Mucosa of stomach (tissue), 1 donor: ENCODE measurements around the gene ATP1A2.
A peak's percentile ranks its signal among the peaks of the same experiment; 100 is the strongest.

Experiments used
- H3K27me3 ChIP-seq: one replicate; pipeline ENCODE4 v1.7.0; 2013; ENCODE audit warnings: mild to moderate bottlenecking, low read length; ENCODE audit not compliant: control insufficient read depth, insufficient read depth
- H3K36me3 ChIP-seq: one replicate; pipeline ENCODE4 v1.7.0; 2013; ENCODE audit warnings: low read length; ENCODE audit not compliant: control insufficient read depth, insufficient read depth
- H3K4me1 ChIP-seq: one replicate; pipeline ENCODE4 v1.7.0; 2013; ENCODE audit warnings: mild to moderate bottlenecking, low read length; ENCODE audit not compliant: control insufficient read depth, insufficient read depth
- H3K4me3 ChIP-seq: one replicate; pipeline ENCODE4 v1.7.0; 2013; ENCODE audit warnings: low read length
- H3K9ac ChIP-seq: one replicate; pipeline ENCODE4 v1.7.0; 2013; ENCODE audit warnings: mild to moderate bottlenecking, low read length, moderate library complexity
- H3K9me3 ChIP-seq: one replicate; pipeline ENCODE4 v1.7.0; 2013; ENCODE audit warnings: mild to moderate bottlenecking, low read length, moderate library complexity; ENCODE audit not compliant: control insufficient read depth
- donor health status: Pancreatic carcinoma.

ATP1A2 gene

GRCh38 chr1:160097151-160097910 is 18.2 kb upstream of the ATP1A2 start:
- Histone ChIP-seq H3K4me1 (peaks cover 53% of the 10 kb centered on the region), H3K9ac (peak overlapping the region; percentile 79), H3K9me3 (no peaks in the 10 kb centered on the region), H3K36me3 (peaks cover 5% of the 10 kb centered on the region), H3K27me3 (no peaks in the 10 kb centered on the region), H3K4me3 (peak overlapping the region; percentile 40)

- H3K9ac ChIP-seq: peak within 1 kb of the TSS; percentile 82
- peaks cover 5% of the 10 kb centered on the region for H3K36me3 ChIP-seq
Measured at GRCh38 chr1:160097911-160098851, 17.4 kb upstream of the ATP1A2 start, which contains the start of gene IGSF8. Gene IGSF8 (minus strand): TSS chr1:160098619. CDS start chr1:160098472, 147 bp downstream.

GRCh38 chr1:160098852-160099561 is 16.6 kb upstream of the ATP1A2 start:
- Histone ChIP-seq H3K27me3 (no peaks in the 10 kb centered on the region), H3K4me3 (peak overlapping the region; percentile 73), H3K4me1 (peaks cover 48% of the 10 kb centered on the region), H3K9ac (peak overlapping the region; percentile 82), H3K9me3 (no peaks in the 10 kb centered on the region), H3K36me3 (no peaks in the 10 kb centered on the region)

More at GRCh38 chr1:160097911-160098851, 17.4 kb upstream of the ATP1A2 start, which contains the start of gene IGSF8:
- Histone ChIP-seq H3K4me3 (peak within 1 kb of the TSS; percentile 73), H3K4me1 (peaks cover 53% of the 10 kb centered on the region), H3K9me3 (no peaks in the 10 kb centered on the region), H3K27me3 (no peaks in the 10 kb centered on the region)

GRCh38 chr1:160099716-160100375 is 15.7 kb upstream of the ATP1A2 start:
- Histone ChIP-seq H3K4me1 (peaks cover 42% of the 10 kb centered on the region), H3K27me3 (no peaks in the 10 kb centered on the region), H3K4me3 (peak overlapping the region; percentile 73), H3K9ac (peak overlapping the region; percentile 82), H3K9me3 (no peaks in the 10 kb centered on the region), H3K36me3 (no peaks in the 10 kb centered on the region)

GRCh38 chr1:160101037-160101716 is 14.4 kb upstream of the ATP1A2 start:
- no peak overlapping the region for H3K4me3 ChIP-seq

GRCh38 chr1:160101717-160102522 is 13.6 kb upstream of the ATP1A2 start:
- peaks cover 35% of the 10 kb centered on the region for H3K4me1 ChIP-seq
- H3K4me3 ChIP-seq: no peak overlapping the region

More at GRCh38 chr1:160101037-160101716, 14.4 kb upstream of the ATP1A2 start:
- H3K27me3 ChIP-seq: no peaks in the 10 kb centered on the region
- peak overlapping the region; percentile 8 for H3K9ac ChIP-seq
- H3K36me3 ChIP-seq: no peaks in the 10 kb centered on the region
- no peaks in the 10 kb centered on the region for H3K9me3 ChIP-seq
- H3K4me1 ChIP-seq: peaks cover 42% of the 10 kb centered on the region

GRCh38 chr1:160103658-160104408 is 11.7 kb upstream of the ATP1A2 start:
- no peaks in the 10 kb centered on the region for H3K9me3 ChIP-seq
- no peak overlapping the region for H3K9ac ChIP-seq
- no peak overlapping the region for H3K4me3 ChIP-seq
- no peaks in the 10 kb centered on the region for H3K36me3 ChIP-seq
- peaks cover 23% of the 10 kb centered on the region for H3K4me1 ChIP-seq
- no peaks in the 10 kb centered on the region for H3K27me3 ChIP-seq

More at GRCh38 chr1:160101717-160102522, 13.6 kb upstream of the ATP1A2 start:
- Histone ChIP-seq H3K9me3 (no peaks in the 10 kb centered on the region), H3K36me3 (no peaks in the 10 kb centered on the region), H3K9ac (peak overlapping the region; percentile 3), H3K27me3 (no peaks in the 10 kb centered on the region)

- H3K4me1 ChIP-seq: peaks cover 18% of the 10 kb centered on the region
- no peak overlapping the region for H3K9ac ChIP-seq
- H3K36me3 ChIP-seq: no peaks in the 10 kb centered on the region
Measured at GRCh38 chr1:160104486-160104885, 11.1 kb upstream of the ATP1A2 start.

GRCh38 chr1:160105155-160105554 is 10.4 kb upstream of the ATP1A2 start:
- Histone ChIP-seq H3K4me3 (no peak overlapping the region), H3K4me1 (peaks cover 16% of the 10 kb centered on the region), H3K9me3 (no peaks in the 10 kb centered on the region), H3K9ac (no peak overlapping the region), H3K36me3 (no peaks in the 10 kb centered on the region), H3K27me3 (peaks cover 7% of the 10 kb centered on the region)

More at GRCh38 chr1:160104486-160104885, 11.1 kb upstream of the ATP1A2 start:
- Histone ChIP-seq H3K4me3 (no peak overlapping the region), H3K9me3 (no peaks in the 10 kb centered on the region), H3K27me3 (peaks cover 5% of the 10 kb centered on the region)

- no peaks in the 10 kb centered on the region for H3K4me1 ChIP-seq
- H3K9ac ChIP-seq: no peak overlapping the region
- no peaks in the 10 kb centered on the region for H3K36me3 ChIP-seq
- H3K9me3 ChIP-seq: no peaks in the 10 kb centered on the region
- peaks cover 7% of the 10 kb centered on the region for H3K27me3 ChIP-seq
- H3K4me3 ChIP-seq: no peak overlapping the region
Measured at GRCh38 chr1:160107512-160107911, 8.0 kb upstream of the ATP1A2 start.
